Uterus (tissue), 4 donors: ENCODE results near the gene MAL. TPM values are rescaled to one million over a fixed set of nuclear protein-coding genes. Genes with fewer than 3 reads are reported as not detected.

Source experiments
- DNase-seq, 2 donors: peaks; one replicate each; pipeline ENCODE4 v3.0.0-alpha.2; 2019 to 2020
- H3K27ac ChIP-seq, 2 donors: fragments of 200-600 bp; sonication (generic); 1 replicate in 1 of 2; 2 replicates in 1 of 2; pipeline ENCODE4 v1.5.1; 2016 to 2018
- H3K27me3 ChIP-seq, 2 donors: fragments of 200-600 bp; sonication (generic); one replicate each; pipeline ENCODE4 v1.5.1; 2018 to 2019; ENCODE audit warnings: control low read depth in 1 of 2
- H3K36me3 ChIP-seq, 2 donors: fragments of 200-600 bp; sonication (generic); one replicate each; pipeline ENCODE4 v1.5.1; 2019; ENCODE audit warnings: control low read depth in 1 of 2
- H3K4me1 ChIP-seq, 2 donors: fragments of 200-600 bp; sonication (generic); one replicate each; pipeline ENCODE4 v1.5.1; 2018 to 2019; ENCODE audit warnings: control low read depth in 1 of 2
- H3K4me3 ChIP-seq, 2 donors: fragments of 200-600 bp; sonication (generic); 1 replicate in 1 of 2; 2 replicates in 1 of 2; pipeline ENCODE4 v1.5.1; 2018 to 2019; ENCODE audit warnings: mild to moderate bottlenecking in 1 of 2
- H3K9me3 ChIP-seq, 2 donors: fragments of 200-600 bp; sonication (generic); one replicate each; pipeline ENCODE4 v1.5.1; 2019; ENCODE audit warnings: control low read depth in 1 of 2
- CTCF ChIP-seq, 4 experiments: fragments of 200-600 bp in 2 of 4; fragments of 450-650 bp in 2 of 4; sonication (generic) in 2 of 4; IDR thresholded peaks; one replicate each; pipeline ENCODE4 v1.5.1; 2016 to 2019; ENCODE audit warnings: antibody characterized with exemption in 4 of 4, mild to moderate bottlenecking in 2 of 4, moderate library complexity in 1 of 4
- POLR2A ChIP-seq, 2 donors: fragments of 450-650 bp; IDR thresholded peaks; one replicate each; pipeline ENCODE4 v1.6.1; 2016; ENCODE audit warnings: antibody characterized with exemption in 2 of 2, mild to moderate bottlenecking in 1 of 2, moderate library complexity in 1 of 2
- intact Hi-C: fragments of 100-400 bp; cut with DNase I; formaldehyde crosslinking; loops from one replicate; pipeline ENCODE4 v1.15.1; 2023; ENCODE audit warnings: low total_unique reads
- total RNA-seq, 4 donors: library from RNA; depleted of rRNA in 3 of 4; stranded (reverse); fragments of >200 nt in 3 of 4; gene quantifications; one replicate each; pipeline versions ENCODE4 v1.1.0 to v1.2.4, GENCODE V29; 2014 to 2023
- donor health status: DM: yes; HTN: yes; CAD: no.

MAL gene
- total RNA-seq: 1 to 10 TPM in 2 of 4 donors, under 1 TPM in 1, not detected in 1; 0.29 to 1.7 (median 1.6) TPM

- TF ChIP-seq CTCF (IDR thresholded peaks at IDR 0.05): no peak
- no peak for TF ChIP-seq POLR2A (IDR thresholded peaks at IDR 0.05)
- no peak within 1 kb of the TSS for H3K4me3 ChIP-seq
- intact Hi-C loops: no loop called here
- no peaks in the 10 kb centered on the region for H3K36me3 ChIP-seq
- H3K27ac ChIP-seq: no peak within 1 kb of the TSS
- no peak for DNase-seq
- H3K27me3 ChIP-seq: peaks cover 0 to 25% of the 10 kb centered on the region in 2 donors
- peaks cover 0 to 4% of the 10 kb centered on the region in 2 donors for H3K4me1 ChIP-seq
- no peaks in the 10 kb centered on the region for H3K9me3 ChIP-seq
Measured at GRCh38 chr2:95025406-95026319, at the start of gene MAL. MAL (plus strand) TSS chr2:95025708; CDS start chr2:95025793, 85 bp downstream.

GRCh38 chr2:94977826-94978225 is 47.7 kb upstream of the MAL start:
- no peaks in the 10 kb centered on the region for H3K4me1 ChIP-seq
- no peak for DNase-seq
- H3K27ac ChIP-seq: no peak overlapping the region
- no peaks in the 10 kb centered on the region for H3K36me3 ChIP-seq
- H3K4me3 ChIP-seq: no peak overlapping the region
- H3K27me3 ChIP-seq: peaks cover 0 to 4% of the 10 kb centered on the region in 2 donors
- H3K9me3 ChIP-seq: no peaks in the 10 kb centered on the region
- TF ChIP-seq POLR2A (IDR thresholded peaks at IDR 0.05) (no peak), CTCF (IDR thresholded peaks at IDR 0.05) (no peak)
- intact Hi-C loops: no loop called here

- H3K4me3 ChIP-seq: no peak overlapping the region
- intact Hi-C loops: no loop called here
- H3K4me1 ChIP-seq: no peaks in the 10 kb centered on the region
- H3K36me3 ChIP-seq: no peaks in the 10 kb centered on the region
- DNase-seq: no peak
- TF ChIP-seq POLR2A (IDR thresholded peaks at IDR 0.05) (no peak), CTCF (IDR thresholded peaks at IDR 0.05) (no peak)
- H3K9me3 ChIP-seq: no peaks in the 10 kb centered on the region
- peaks cover 0 to 4% of the 10 kb centered on the region in 2 donors for H3K27me3 ChIP-seq
- no peak overlapping the region for H3K27ac ChIP-seq
Measured at GRCh38 chr2:94978917-94979316, 46.6 kb upstream of the MAL start.

GRCh38 chr2:94979406-94980375 is 45.8 kb upstream of the MAL start:
- no peak overlapping the region for H3K27ac ChIP-seq
- no peaks in the 10 kb centered on the region for H3K9me3 ChIP-seq
- H3K4me1 ChIP-seq: no peaks in the 10 kb centered on the region
- no peaks in the 10 kb centered on the region for H3K27me3 ChIP-seq
- TF ChIP-seq POLR2A (IDR thresholded peaks at IDR 0.05) (no peak), CTCF (IDR thresholded peaks at IDR 0.05) (no peak)
- H3K36me3 ChIP-seq: no peaks in the 10 kb centered on the region
- intact Hi-C loops: no loop called here
- H3K4me3 ChIP-seq: no peak overlapping the region
- no peak for DNase-seq
